Measurements from ENCODE around the gene PKP4.
"Not testable (repeated sequence)": the region's sequence is repeated elsewhere in the genome, so short reads cannot be mapped to it uniquely, and the experiment has no call there.

PKP4 gene

GRCh38 chr2:158457826-158458616 lies 1.3 kb downstream of the PKP4 start:
- no peaks in the 10 kb centered on the region for H3K9me3 ChIP-seq
- peak; percentile 65 to 86 for DNase-seq (ENCODE audit: low spot score in 2 of 2)
- peak overlapping the region; percentile 85 for H3K4me3 ChIP-seq
- H3K36me3 ChIP-seq (replicated peaks): no peaks in the 10 kb centered on the region
- no peaks in the 10 kb centered on the region for H3K27me3 ChIP-seq (ENCODE audit: low read depth)
- H3K4me1 ChIP-seq: peaks cover 19% of the 10 kb centered on the region
- in situ Hi-C loops (cut with MboI; ENCODE audit: low sequenced_read_pairs): loop anchor here (10.0 kb wide), 1 partner anchor 287 kb away; no protein-coding TSS in a partner anchor

DNA sequence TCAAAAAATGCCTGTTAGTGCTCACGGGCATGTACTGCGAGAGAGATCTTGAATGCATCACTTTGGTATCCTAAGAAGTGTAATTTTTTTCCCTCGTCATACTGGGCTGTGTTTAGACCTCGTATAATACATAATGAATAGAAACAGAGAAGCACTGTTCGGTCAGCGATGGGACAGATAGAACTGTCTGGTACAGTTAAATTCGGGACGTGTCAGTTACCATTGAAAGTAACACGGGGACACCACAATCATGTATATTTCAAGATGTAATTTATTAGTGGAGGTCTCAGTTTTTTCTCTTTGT lies 1.8 kb downstream of the PKP4 start:
- in situ Hi-C loops (cut with MboI; ENCODE audit: low sequenced_read_pairs): loop anchor here (10.0 kb wide), 1 partner anchor 286 kb away; no protein-coding TSS in a partner anchor
- Histone ChIP-seq H3K27me3 (ENCODE audit: low read depth) (no peaks in the 10 kb centered on the region), H3K4me1 (peaks cover 19% of the 10 kb centered on the region), H3K4me3 (peak overlapping the region; percentile 85), H3K36me3 (replicated peaks) (no peaks in the 10 kb centered on the region), H3K9me3 (no peaks in the 10 kb centered on the region)
- no peak for DNase-seq (ENCODE audit: low spot score in 2 of 2)

DNA sequence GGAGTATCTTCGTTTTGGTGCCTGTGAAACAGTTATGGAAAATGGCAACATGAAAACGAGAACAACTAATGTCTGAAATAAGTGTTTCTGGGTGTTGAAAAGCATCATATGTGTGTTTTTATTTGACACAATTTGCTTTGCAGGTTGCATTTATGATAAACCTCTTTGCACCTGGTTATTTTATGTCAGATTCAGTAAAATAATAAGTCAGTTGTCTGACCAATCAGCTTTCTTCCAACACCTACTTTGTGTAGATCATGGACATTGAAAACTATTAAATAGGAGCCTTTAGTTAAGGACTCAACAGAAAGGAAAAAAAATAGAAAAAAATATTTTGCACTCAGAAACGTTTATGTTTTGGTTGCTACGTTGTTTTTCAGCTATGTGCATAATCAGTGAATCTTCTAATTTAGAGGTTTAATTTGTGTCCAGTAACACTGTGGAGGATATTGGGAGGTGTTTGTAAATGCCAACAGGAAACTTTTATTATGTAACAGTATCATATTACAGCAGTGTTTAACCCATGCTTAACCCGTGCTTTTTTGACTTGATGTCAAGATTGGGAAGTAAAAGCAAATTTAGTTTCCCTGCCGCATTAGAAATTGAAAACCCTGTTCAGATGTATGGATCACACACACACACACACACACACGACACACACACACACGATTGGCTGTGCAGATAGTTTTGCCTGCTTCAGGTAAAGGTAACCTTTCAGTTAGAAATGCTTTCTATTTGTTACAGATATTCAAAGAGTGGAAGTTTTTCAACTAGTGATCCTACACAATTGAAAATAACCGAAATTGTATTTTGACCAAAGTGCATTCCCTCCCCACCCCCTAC lies 2.6 kb downstream of the PKP4 start:
- no peak for DNase-seq (ENCODE audit: low spot score in 2 of 2)
- peaks cover 19% of the 10 kb centered on the region for H3K4me1 ChIP-seq
- in situ Hi-C loops (cut with MboI; ENCODE audit: low sequenced_read_pairs): loop anchor here (10.0 kb wide), 1 partner anchor 285 kb away; no protein-coding TSS in a partner anchor
- H3K4me3 ChIP-seq: peak overlapping the region; percentile 85
- no peaks in the 10 kb centered on the region for H3K36me3 ChIP-seq (replicated peaks)
- no peaks in the 10 kb centered on the region for H3K27me3 ChIP-seq (ENCODE audit: low read depth)
- H3K9me3 ChIP-seq: no peaks in the 10 kb centered on the region

DNA sequence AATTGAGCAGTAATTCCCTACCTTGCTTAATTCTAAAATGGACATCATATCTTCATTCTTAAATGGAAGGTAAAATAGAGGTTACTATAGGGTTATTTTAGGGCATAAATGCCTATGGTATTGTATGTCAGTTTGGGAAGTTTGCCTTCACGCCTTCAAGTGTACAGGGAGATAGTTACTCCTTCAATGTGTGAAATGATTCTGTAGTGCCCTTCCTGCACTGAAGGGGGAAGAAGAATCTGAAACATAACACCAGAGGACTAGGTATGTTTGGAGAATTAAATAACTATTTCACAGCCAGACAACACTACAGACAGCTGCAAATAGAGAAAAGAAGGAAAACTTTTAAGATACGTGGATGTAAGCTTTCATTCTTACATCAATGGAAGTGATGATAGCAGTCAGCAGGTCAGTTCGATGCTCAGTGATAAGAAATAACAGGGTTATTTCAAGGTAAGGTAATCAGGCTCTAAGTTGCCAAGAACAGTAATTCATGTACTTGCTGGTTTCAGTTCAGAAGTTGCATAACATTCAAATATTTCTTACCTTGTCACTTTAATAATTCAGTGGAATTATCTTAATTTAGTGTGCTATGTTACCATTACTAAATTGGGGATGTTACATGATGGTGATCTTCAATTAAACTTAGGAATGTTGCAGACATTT lies 4.0 kb downstream of the PKP4 start:
- peaks cover 19% of the 10 kb centered on the region for H3K4me1 ChIP-seq
- in situ Hi-C loops (cut with MboI; ENCODE audit: low sequenced_read_pairs): no loop called here
- DNase-seq (ENCODE audit: low spot score in 2 of 2): no peak
- H3K27me3 ChIP-seq (ENCODE audit: low read depth): no peaks in the 10 kb centered on the region
- no peak overlapping the region for H3K4me3 ChIP-seq
- no peaks in the 10 kb centered on the region for H3K9me3 ChIP-seq
- no peaks in the 10 kb centered on the region; the same call in 1 of the 2 replicates for H3K36me3 ChIP-seq (replicated peaks)

DNA sequence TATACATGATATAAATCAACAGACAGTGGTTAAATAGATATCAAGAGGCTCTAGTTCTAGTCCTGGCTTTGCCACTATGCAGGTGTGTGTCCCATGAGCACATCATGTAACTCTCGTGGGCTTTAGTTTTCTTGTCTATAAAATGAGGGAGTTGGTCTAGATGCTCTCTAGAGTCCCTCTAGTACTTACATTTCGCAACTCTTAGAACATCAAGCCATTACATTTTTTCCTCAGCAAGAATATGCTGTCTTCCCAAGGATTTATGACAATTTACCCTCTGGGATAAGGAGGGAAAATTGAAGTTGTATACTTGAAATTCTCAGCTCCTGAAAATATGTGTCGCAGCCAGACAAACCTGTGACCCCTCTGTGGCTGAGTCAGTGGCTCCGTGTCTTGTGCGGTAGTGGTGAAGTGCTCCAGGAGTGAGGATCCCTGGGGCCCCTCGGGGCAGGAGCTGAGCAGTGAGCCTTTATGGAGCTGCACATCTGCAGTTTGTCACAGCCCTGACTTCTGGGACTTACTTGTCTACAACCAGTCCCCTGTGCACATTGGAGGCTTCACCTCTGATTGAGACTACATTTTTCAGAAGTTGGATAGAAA lies 6.8 kb downstream of the PKP4 start:
- H3K4me1 ChIP-seq: peaks cover 16% of the 10 kb centered on the region
- no peak overlapping the region for H3K4me3 ChIP-seq
- in situ Hi-C loops (cut with MboI; ENCODE audit: low sequenced_read_pairs): no loop called here
- H3K27me3 ChIP-seq (ENCODE audit: low read depth): no peaks in the 10 kb centered on the region
- DNase-seq (ENCODE audit: low spot score in 2 of 2): no peak
- H3K36me3 ChIP-seq (replicated peaks): no peaks in the 10 kb centered on the region; the same call in 1 of the 2 replicates
- H3K9me3 ChIP-seq: no peaks in the 10 kb centered on the region

- Histone ChIP-seq H3K4me1 (peaks cover 9% of the 10 kb centered on the region), H3K9me3 (no peaks in the 10 kb centered on the region), H3K27me3 (ENCODE audit: low read depth) (no peaks in the 10 kb centered on the region), H3K4me3 (no peak overlapping the region), H3K36me3 (replicated peaks) (no peaks in the 10 kb centered on the region; the same call in 1 of the 2 replicates)
- DNase-seq (ENCODE audit: low spot score in 2 of 2): no peak
- in situ Hi-C loops (cut with MboI; ENCODE audit: low sequenced_read_pairs): no loop called here
Observed at GRCh38 chr2:158464426-158465281, 7.9 kb downstream of the PKP4 start.

GRCh38 chr2:158467248-158467647 lies 10.5 kb downstream of the PKP4 start:
- Histone ChIP-seq H3K36me3 (replicated peaks) (no peaks in the 10 kb centered on the region; the same call in none of the 2 replicates), H3K27me3 (ENCODE audit: low read depth) (no peaks in the 10 kb centered on the region), H3K4me1 (no peaks in the 10 kb centered on the region), H3K9me3 (no peaks in the 10 kb centered on the region), H3K4me3 (no peak overlapping the region)
- in situ Hi-C loops (cut with MboI; ENCODE audit: low sequenced_read_pairs): no loop called here
- no peak for DNase-seq (ENCODE audit: low spot score in 2 of 2)

DNA sequence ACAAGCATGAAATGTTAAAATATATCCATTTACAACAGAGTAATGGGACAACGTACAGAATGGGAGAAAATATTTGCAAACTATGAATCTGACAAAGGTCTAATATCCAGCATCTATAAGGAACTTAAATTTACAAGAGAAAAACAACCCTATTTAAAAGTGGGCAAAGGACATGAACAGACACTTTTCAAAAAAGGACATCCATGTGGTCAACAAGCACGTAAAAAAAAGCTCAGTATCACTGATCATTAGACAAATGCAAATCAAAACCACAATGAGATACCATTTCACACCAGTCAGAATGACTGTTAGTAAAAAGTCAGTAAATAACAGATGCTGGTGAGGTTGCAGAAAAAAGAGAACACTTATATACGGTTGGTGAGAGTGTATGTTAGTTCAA lies 16.1 kb downstream of the PKP4 start:
- H3K4me3 ChIP-seq; in situ Hi-C loops (cut with MboI; ENCODE audit: low sequenced_read_pairs); H3K4me1 ChIP-seq; H3K36me3 ChIP-seq (replicated peaks); H3K9me3 ChIP-seq; H3K27me3 ChIP-seq (ENCODE audit: low read depth); DNase-seq (ENCODE audit: low spot score in 2 of 2): not testable (repeated sequence)

GRCh38 chr2:158473300-158473699 lies 16.5 kb downstream of the PKP4 start:
- H3K4me1 ChIP-seq: peaks cover 10% of the 10 kb centered on the region
- H3K4me3 ChIP-seq; H3K36me3 ChIP-seq (replicated peaks); DNase-seq (ENCODE audit: low spot score in 2 of 2); H3K27me3 ChIP-seq (ENCODE audit: low read depth); in situ Hi-C loops (cut with MboI; ENCODE audit: low sequenced_read_pairs); H3K9me3 ChIP-seq: not testable (repeated sequence)

GRCh38 chr2:158473719-158474392 lies 17.1 kb downstream of the PKP4 start:
- no peaks in the 10 kb centered on the region; the same call in 1 of the 2 replicates for H3K36me3 ChIP-seq (replicated peaks)
- H3K4me3 ChIP-seq: no peak overlapping the region
- H3K27me3 ChIP-seq (ENCODE audit: low read depth): no peaks in the 10 kb centered on the region
- peaks cover 16% of the 10 kb centered on the region for H3K4me1 ChIP-seq
- in situ Hi-C loops (cut with MboI; ENCODE audit: low sequenced_read_pairs): no loop called here
- no peaks in the 10 kb centered on the region for H3K9me3 ChIP-seq
- DNase-seq (ENCODE audit: low spot score in 2 of 2): no peak

DNA sequence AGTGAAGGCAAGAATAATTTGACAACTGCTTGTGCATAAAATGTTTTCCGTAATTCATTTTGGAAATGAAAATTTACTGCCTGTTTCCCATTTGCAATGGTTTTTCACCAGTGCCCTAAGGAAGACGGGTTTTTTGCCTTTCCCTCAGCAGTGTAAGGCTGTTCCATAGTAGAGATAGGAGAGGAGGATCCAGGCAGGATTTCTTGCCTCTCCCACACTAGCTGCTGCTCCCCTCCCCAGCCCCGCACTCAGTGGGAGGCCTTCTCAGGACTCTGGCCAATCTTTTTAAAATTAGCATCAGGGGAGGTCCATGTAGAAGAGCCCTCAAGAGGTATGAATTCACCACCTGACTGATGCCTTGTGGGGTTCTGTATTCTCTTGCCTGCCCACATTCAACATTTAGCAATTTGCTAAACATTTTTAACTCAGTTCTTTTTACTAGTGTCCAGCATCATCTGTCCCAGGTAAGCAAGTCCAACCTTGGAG lies 17.8 kb downstream of the PKP4 start:
- H3K9me3 ChIP-seq; H3K27me3 ChIP-seq (ENCODE audit: low read depth); H3K4me3 ChIP-seq; DNase-seq (ENCODE audit: low spot score in 2 of 2); in situ Hi-C loops (cut with MboI; ENCODE audit: low sequenced_read_pairs); H3K36me3 ChIP-seq (replicated peaks): not testable (repeated sequence)
- peaks cover 17% of the 10 kb centered on the region for H3K4me1 ChIP-seq

DNA sequence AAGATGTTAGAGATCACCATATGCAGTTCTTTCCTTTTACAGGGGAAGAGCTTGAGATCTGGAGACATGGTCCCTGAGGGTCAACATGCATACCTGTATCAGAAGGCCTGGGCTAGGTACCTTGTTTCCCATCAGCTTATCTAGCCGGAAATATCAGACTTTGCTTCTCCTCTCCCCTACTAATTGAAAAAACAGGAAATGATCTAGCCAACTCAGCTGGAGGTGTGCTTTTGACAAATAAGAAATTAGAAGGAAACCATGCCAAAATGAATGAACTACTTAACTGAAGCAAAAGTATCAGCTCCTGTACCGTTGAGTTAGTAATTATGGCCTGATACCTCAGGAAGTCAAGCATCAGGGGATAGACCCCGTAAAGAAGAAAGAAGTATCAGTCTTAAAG lies 20.4 kb downstream of the PKP4 start:
- Histone ChIP-seq H3K4me1 (peaks cover 17% of the 10 kb centered on the region), H3K9me3 (no peaks in the 10 kb centered on the region), H3K36me3 (replicated peaks) (no peaks in the 10 kb centered on the region), H3K4me3 (no peak overlapping the region), H3K27me3 (ENCODE audit: low read depth) (no peaks in the 10 kb centered on the region)
- in situ Hi-C loops (cut with MboI; ENCODE audit: low sequenced_read_pairs): no loop called here
- no peak for DNase-seq (ENCODE audit: low spot score in 2 of 2)
